Measurements from ENCODE around the gene EXT2. TPM values are rescaled to one million over a fixed set of nuclear protein-coding genes. Genes with fewer than 3 reads are reported as not detected.

EXT2 gene
- polyA plus RNA-seq, 1 of the 3 experiments (the other 2 are of a cell fraction) = 92.9 TPM

- Histone ChIP-seq H3K4me1 (ENCODE audit: control insufficient read depth in 1 of 2, insufficient read depth in 2 of 2, low read depth in 1 of 2, low read length in 1 of 2) (peaks cover 3 to 14% of the 10 kb centered on the region in 2 experiments; a peak in 3 of 4 replicates), H3F3A (replicated peaks; ENCODE audit: insufficient read depth) (no peaks in the 10 kb centered on the region), H3K4me2 (no peak overlapping the region), H3K79me2 (ENCODE audit: insufficient read depth) (no peaks in the 10 kb centered on the region), H4K20me1 (ENCODE audit: insufficient read depth) (no peaks in the 10 kb centered on the region), H3K27me3 (ENCODE audit: insufficient read depth) (no peaks in the 10 kb centered on the region), H3K27ac (ENCODE audit: low read depth in 2 of 2, low read length in 1 of 2) (no peak overlapping the region), H3K9me3 (no peaks in the 10 kb centered on the region), H3K4me3 (ENCODE audit: low read depth in 2 of 2, low read length in 1 of 2) (no peak overlapping the region), H3K9me2 (no peaks in the 10 kb centered on the region), H3K36me3 (replicated peaks in 1 of 2; ENCODE audit: control insufficient read depth in 1 of 2, insufficient read depth in 2 of 2, low read length in 1 of 2) (no peaks in the 10 kb centered on the region), H3K9ac (no peak overlapping the region), H2AFZ (ENCODE audit: low read depth) (no peak overlapping the region)
- TF ChIP-seq TEAD4 (IDR thresholded peaks at IDR 0.05; ENCODE audit: borderline replicate concordance, insufficient read depth) (no peak), USF2 (IDR thresholded peaks at IDR 0.05; ENCODE audit: borderline replicate concordance, low read depth, low read length) (no peak), NFIC (IDR thresholded peaks at IDR 0.05; ENCODE audit: borderline replicate concordance) (no peak), EP300 (IDR thresholded peaks at IDR 0.05; ENCODE audit: borderline replicate concordance in 1 of 2, low read depth in 1 of 2, low read length in 1 of 2) (no peak), RAD21 (IDR thresholded peaks at IDR 0.05; ENCODE audit: low read length) (no peak), GATA2 (CRISPR knock-in tag; IDR thresholded peaks at IDR 0.05) (no peak), RCOR1 (IDR thresholded peaks at IDR 0.05; ENCODE audit: low read length) (no peak)
- TF ChIP-seq, protein P1, sequence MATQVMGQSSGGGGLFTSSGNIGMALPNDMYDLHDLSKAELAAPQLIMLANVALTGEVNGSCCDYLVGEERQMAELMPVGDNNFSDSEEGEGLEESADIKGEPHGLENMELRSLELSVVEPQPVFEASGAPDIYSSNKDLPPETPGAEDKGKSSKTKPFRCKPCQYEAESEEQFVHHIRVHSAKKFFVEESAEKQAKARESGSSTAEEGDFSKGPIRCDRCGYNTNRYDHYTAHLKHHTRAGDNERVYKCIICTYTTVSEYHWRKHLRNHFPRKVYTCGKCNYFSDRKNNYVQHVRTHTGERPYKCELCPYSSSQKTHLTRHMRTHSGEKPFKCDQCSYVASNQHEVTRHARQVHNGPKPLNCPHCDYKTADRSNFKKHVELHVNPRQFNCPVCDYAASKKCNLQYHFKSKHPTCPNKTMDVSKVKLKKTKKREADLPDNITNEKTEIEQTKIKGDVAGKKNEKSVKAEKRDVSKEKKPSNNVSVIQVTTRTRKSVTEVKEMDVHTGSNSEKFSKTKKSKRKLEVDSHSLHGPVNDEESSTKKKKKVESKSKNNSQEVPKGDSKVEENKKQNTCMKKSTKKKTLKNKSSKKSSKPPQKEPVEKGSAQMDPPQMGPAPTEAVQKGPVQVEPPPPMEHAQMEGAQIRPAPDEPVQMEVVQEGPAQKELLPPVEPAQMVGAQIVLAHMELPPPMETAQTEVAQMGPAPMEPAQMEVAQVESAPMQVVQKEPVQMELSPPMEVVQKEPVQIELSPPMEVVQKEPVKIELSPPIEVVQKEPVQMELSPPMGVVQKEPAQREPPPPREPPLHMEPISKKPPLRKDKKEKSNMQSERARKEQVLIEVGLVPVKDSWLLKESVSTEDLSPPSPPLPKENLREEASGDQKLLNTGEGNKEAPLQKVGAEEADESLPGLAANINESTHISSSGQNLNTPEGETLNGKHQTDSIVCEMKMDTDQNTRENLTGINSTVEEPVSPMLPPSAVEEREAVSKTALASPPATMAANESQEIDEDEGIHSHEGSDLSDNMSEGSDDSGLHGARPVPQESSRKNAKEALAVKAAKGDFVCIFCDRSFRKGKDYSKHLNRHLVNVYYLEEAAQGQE (IDR thresholded peaks at IDR 0.05; ENCODE audit: low read depth, low read length) = no peak
- TF ChIP-seq, protein P2, sequence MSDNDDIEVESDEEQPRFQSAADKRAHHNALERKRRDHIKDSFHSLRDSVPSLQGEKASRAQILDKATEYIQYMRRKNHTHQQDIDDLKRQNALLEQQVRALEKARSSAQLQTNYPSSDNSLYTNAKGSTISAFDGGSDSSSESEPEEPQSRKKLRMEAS (IDR thresholded peaks at IDR 0.05; ENCODE audit: low read depth) = no peak
- WGBS (ENCODE audit: low lambda C conversion rate) = 74% methylated on average over 8 of the region's 8 CpGs
- no peak for DNase-seq
- POLR2A ChIA-PET = no interaction called here
- CTCF ChIA-PET = interaction anchor here (1.0 to 1.4 kb wide), 4 partner anchors 9 to 134 kb away, joined by 3 to 7 read pairs (median 4); no protein-coding TSS in a partner anchor
These were observed 172.5 kb downstream of the EXT2 start for GRCh38 chr11:44267750-44268613.

GRCh38 chr11:44268614-44269080 lies 173.2 kb downstream of the EXT2 start:
- Histone ChIP-seq H3K9me2 (no peaks in the 10 kb centered on the region), H3F3A (replicated peaks; ENCODE audit: insufficient read depth) (no peaks in the 10 kb centered on the region)

More at GRCh38 chr11:44268614-44269080, 173.2 kb downstream of the EXT2 start:
- DNase-seq = no peak
- H4K20me1 ChIP-seq (ENCODE audit: insufficient read depth) = no peaks in the 10 kb centered on the region
- no peaks in the 10 kb centered on the region for H3K27me3 ChIP-seq (ENCODE audit: insufficient read depth)
- H3K4me2 ChIP-seq = no peak overlapping the region
- TF ChIP-seq TCF12 (IDR thresholded peaks at IDR 0.05) (no peak), RFX5 (IDR thresholded peaks at IDR 0.05; ENCODE audit: low read length) (no peak)
- TF ChIP-seq, protein P1 (IDR thresholded peaks at IDR 0.05; ENCODE audit: low read depth, low read length) = no peak
- no peak overlapping the region for H3K4me3 ChIP-seq (ENCODE audit: low read depth in 2 of 2, low read length in 1 of 2)
- CTCF ChIA-PET = interaction anchor here (1.0 to 1.4 kb wide), 4 partner anchors 8 to 252 kb away, joined by 3 to 4 read pairs (median 3); no protein-coding TSS in a partner anchor
- no peaks in the 10 kb centered on the region for H3K79me2 ChIP-seq (ENCODE audit: insufficient read depth)
- WGBS (ENCODE audit: low lambda C conversion rate) = 64% methylated on average over 4 of the region's 5 CpGs
- no peak overlapping the region for H2AFZ ChIP-seq (ENCODE audit: low read depth)
- H3K9me3 ChIP-seq = no peaks in the 10 kb centered on the region
- no peak overlapping the region for H3K9ac ChIP-seq
- peaks cover 0 to 14% of the 10 kb centered on the region in 2 experiments; a peak in 3 of 4 replicates for H3K4me1 ChIP-seq (ENCODE audit: control insufficient read depth in 1 of 2, insufficient read depth in 2 of 2, low read depth in 1 of 2, low read length in 1 of 2)
- POLR2A ChIA-PET = no interaction called here
- H3K27ac ChIP-seq (ENCODE audit: low read depth in 2 of 2, low read length in 1 of 2) = no peak overlapping the region
- H3K36me3 ChIP-seq (replicated peaks in 1 of 2; ENCODE audit: control insufficient read depth in 1 of 2, insufficient read depth in 2 of 2, low read length in 1 of 2) = no peaks in the 10 kb centered on the region
